HS-27A (cell line): ENCODE measurements around the gene G6PC1.

Source experiments
- DNase-seq: peaks from one replicate; pipeline ENCODE4 v3.0.0-alpha.2; 2012; ENCODE audit warnings: low read depth, missing footprints

The G6PC1 gene

DNA sequence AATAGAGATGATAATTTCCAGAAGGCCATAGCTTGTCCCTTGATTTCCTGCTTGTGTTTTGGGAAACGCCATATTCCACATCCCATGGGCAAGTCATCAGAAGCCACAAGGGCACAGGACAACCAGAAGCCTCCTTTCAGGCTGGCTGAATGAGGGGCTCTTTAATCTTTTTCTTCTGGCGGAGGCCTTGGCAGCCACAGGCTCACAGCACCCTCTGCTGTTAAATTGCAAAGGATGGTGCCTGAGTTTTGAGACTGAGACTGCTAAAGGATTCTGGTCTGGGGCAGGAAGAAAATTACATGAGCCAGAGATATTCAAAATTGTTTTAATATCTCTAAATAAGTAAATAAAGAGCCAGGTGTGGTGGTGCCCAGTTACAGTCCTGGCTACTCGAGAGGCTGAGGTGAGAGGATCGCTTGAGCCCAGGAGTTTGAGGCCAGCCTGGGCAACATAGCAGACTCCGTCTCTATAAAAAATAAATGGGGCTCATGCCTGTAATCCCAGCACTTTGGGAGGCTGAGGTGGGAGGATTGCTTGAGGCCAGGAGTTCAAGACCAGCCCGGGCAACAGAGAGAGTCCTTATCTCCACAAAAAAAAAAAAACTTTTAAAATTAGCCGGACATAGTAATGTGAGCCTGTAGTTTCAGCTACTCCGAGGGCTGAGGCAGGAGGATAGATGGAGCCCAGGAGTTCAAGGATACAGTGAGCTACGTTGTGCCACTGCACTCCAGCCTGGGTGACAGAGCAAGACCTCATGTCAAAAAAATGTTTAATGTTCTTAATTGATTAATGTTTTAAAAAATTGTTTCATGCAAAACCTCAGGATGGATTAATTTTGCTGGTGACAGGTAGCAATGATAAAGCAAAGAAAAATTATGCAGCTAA is 37.4 kb downstream of the G6PC1 start:
- DNase-seq: no peak

GRCh38 chr17:42944211-42944610 is 43.6 kb downstream of the G6PC1 start:
- DNase-seq: no peak

GRCh38 chr17:42946812-42947211 is 46.2 kb downstream of the G6PC1 start:
- DNase-seq: no peak

DNA sequence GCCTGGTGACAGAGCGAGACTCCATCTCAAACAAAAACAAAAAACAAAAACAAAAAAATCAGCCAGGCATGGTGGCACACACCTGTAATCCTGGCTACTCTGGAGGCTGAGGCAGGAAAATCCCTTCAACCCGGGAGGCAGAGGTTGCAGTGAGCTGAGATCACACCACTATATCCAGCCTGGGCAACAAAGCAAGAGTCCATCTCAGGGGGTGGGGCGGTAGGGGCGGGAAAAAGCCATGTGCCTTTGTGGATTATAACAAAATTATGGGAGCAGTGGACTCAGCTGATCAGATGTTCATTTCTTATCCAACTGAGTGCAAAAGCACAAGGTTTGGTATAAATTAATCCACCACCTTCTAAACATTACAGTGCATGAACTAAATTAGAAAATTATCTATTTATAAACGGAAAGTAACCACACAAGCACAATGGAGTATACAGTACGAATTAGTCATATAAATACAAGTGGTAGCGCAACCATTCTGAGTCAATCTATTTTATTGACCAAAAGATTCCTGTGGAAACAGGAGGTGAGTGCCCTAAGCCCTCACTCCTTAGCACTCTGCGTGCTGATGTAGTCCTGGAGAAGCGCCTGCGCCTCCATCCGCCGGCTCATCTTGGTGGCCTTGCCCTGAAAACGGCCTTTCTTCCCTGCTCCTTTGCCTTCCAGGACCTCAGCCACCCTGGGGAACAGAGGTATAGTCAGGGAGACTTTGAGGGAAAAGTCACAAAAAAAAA is 49.6 kb downstream of the G6PC1 start:
- no peak for DNase-seq
